Glutamatergic neuron (in vitro differentiated cells): Measurements from ENCODE around the gene FSIP1. TPM values are rescaled to one million over a fixed set of nuclear protein-coding genes. Genes with fewer than 3 reads are reported as not detected.

Experiments used
- DNase-seq: peaks from one replicate; pipeline ENCODE4 v3.0.0; 2022
- H3K27ac Mint-ChIP-seq: one replicate; pipeline ENCODE4 v1.8.0; 2020; ENCODE audit warnings: mild to moderate bottlenecking, mixed read lengths, inconsistent platforms; ENCODE audit not compliant: unreplicated experiment
- H3K27me3 Mint-ChIP-seq: one replicate; pipeline ENCODE4 v1.8.0; 2020; ENCODE audit warnings: mild to moderate bottlenecking, moderate library complexity, mixed read lengths, inconsistent platforms; ENCODE audit not compliant: unreplicated experiment
- H3K36me3 Mint-ChIP-seq: one replicate; pipeline ENCODE4 v1.8.0; 2020; ENCODE audit warnings: mild to moderate bottlenecking, mixed read lengths, inconsistent platforms; ENCODE audit not compliant: unreplicated experiment
- H3K4me1 Mint-ChIP-seq: one replicate; pipeline ENCODE4 v1.8.0; 2020; ENCODE audit warnings: mild to moderate bottlenecking, low read depth, mixed read lengths, inconsistent platforms; ENCODE audit not compliant: unreplicated experiment
- H3K4me3 Mint-ChIP-seq: one replicate; pipeline ENCODE4 v1.8.0; 2020; ENCODE audit warnings: mild to moderate bottlenecking, mixed read lengths, inconsistent platforms; ENCODE audit not compliant: unreplicated experiment
- H3K9me3 Mint-ChIP-seq: one replicate; pipeline ENCODE4 v1.8.0; 2020; ENCODE audit warnings: mild to moderate bottlenecking, moderate library complexity, mixed read lengths, inconsistent platforms; ENCODE audit not compliant: unreplicated experiment
- CTCF ChIP-seq: fragments of 200-600 bp; sonication (generic); IDR thresholded peaks from one replicate; pipeline ENCODE4 v1.5.0; 2021; ENCODE audit not compliant: partially characterized antibody, unreplicated experiment
- total RNA-seq: library from RNA; stranded (reverse); fragmentation: NEBNext Ultra II Directional; extraction: Animal tissue kit (Norgen Biotek cat#: 25700); gene quantifications from one replicate; pipeline ENCODE4 v1.2.1, GENCODE V29; 2021; ENCODE audit not compliant: unreplicated experiment

The FSIP1 gene
- total RNA-seq, 1 donor from 2014 or later, result 1.5 TPM

- no peak for DNase-seq
- no peaks in the 10 kb centered on the region for H3K27me3 Mint-ChIP-seq
- no peak overlapping the region for H3K4me3 Mint-ChIP-seq
- H3K9me3 Mint-ChIP-seq, result no peaks in the 10 kb centered on the region
- no peaks in the 10 kb centered on the region for H3K4me1 Mint-ChIP-seq
- H3K27ac Mint-ChIP-seq, result no peak overlapping the region
- H3K36me3 Mint-ChIP-seq, result no peaks in the 10 kb centered on the region
- TF ChIP-seq CTCF, result no peak
Observed at GRCh38 chr15:39663704-39664250, 118.9 kb downstream of the FSIP1 start.

GRCh38 chr15:39661776-39662175 is 120.9 kb downstream of the FSIP1 start:
- H3K4me3 Mint-ChIP-seq, result no peak overlapping the region
- no peaks in the 10 kb centered on the region for H3K27me3 Mint-ChIP-seq
- no peak for TF ChIP-seq CTCF
- H3K36me3 Mint-ChIP-seq, result no peaks in the 10 kb centered on the region
- H3K9me3 Mint-ChIP-seq, result no peaks in the 10 kb centered on the region
- no peak overlapping the region for H3K27ac Mint-ChIP-seq
- DNase-seq, result no peak
- no peaks in the 10 kb centered on the region for H3K4me1 Mint-ChIP-seq

- TF ChIP-seq CTCF, result no peak
- H3K4me1 Mint-ChIP-seq, result no peaks in the 10 kb centered on the region
- H3K27me3 Mint-ChIP-seq, result no peaks in the 10 kb centered on the region
- H3K36me3 Mint-ChIP-seq, result no peaks in the 10 kb centered on the region
- no peak overlapping the region for H3K4me3 Mint-ChIP-seq
- no peak for DNase-seq
- H3K27ac Mint-ChIP-seq, result no peak overlapping the region
- H3K9me3 Mint-ChIP-seq, result no peaks in the 10 kb centered on the region
Observed at GRCh38 chr15:39658740-39659139, 123.9 kb downstream of the FSIP1 start.

- Mint-ChIP-seq H3K36me3 (no peaks in the 10 kb centered on the region), H3K27me3 (no peaks in the 10 kb centered on the region), H3K9me3 (no peaks in the 10 kb centered on the region), H3K27ac (no peak overlapping the region), H3K4me3 (no peak overlapping the region), H3K4me1 (no peaks in the 10 kb centered on the region)
- no peak for TF ChIP-seq CTCF
- DNase-seq, result no peak
Observed at GRCh38 chr15:39657668-39658067, 125.0 kb downstream of the FSIP1 start.

- H3K27me3 Mint-ChIP-seq, result no peaks in the 10 kb centered on the region
Observed at GRCh38 chr15:39657181-39657580, 125.5 kb downstream of the FSIP1 start.

More at GRCh38 chr15:39657181-39657580, 125.5 kb downstream of the FSIP1 start:
- DNase-seq, result no peak
- no peak for TF ChIP-seq CTCF
- Mint-ChIP-seq H3K9me3 (no peaks in the 10 kb centered on the region), H3K36me3 (no peaks in the 10 kb centered on the region), H3K4me3 (no peak overlapping the region), H3K4me1 (no peaks in the 10 kb centered on the region), H3K27ac (no peak overlapping the region)
